GM12878 (cell line): ENCODE results near the gene SRI. TPM values are rescaled to one million over a fixed set of nuclear protein-coding genes. Genes with fewer than 3 reads are reported as not detected.

Experiments used
- ATAC-seq: fragments of 200-7000 bp; cut with Tn5 transposase; 3 replicates; pipeline ENCODE4 v1.9.1; 2020; ENCODE audit warnings: mild to moderate bottlenecking, moderate library complexity
- BruUV-seq: library from RNA; stranded (reverse); fragments of 400-500 nt; replicated peaks from 2 replicates; lab custom pipeline; 2021; lab: Mats Ljungman, UMichigan
- CTCF ChIA-PET: fragments of 300-600 bp; sonication (Branson Sonifier 250); formaldehyde crosslinking; extraction: SDS; loops from one replicate; lab custom pipeline; 2021; ENCODE audit warnings: inconsistent platforms; lab: Yijun Ruan, JAX
- POLR2A ChIA-PET: fragments of 350-600 bp; formaldehyde crosslinking; extraction: SDS; loops from one replicate; lab custom pipeline; 2021; ENCODE audit warnings: inconsistent platforms; lab: Charles Lee
- RAD21 ChIA-PET: fragments of 300-600 bp; sonication (Branson Sonifier 250); formaldehyde crosslinking; loops from one replicate; lab custom pipeline; 2023; ENCODE audit warnings: antibody characterized with exemption; ENCODE audit not compliant: unreplicated experiment; lab: Charles Lee
- SMC1A ChIA-PET: fragments of 300-600 bp; sonication (Branson Sonifier 250); formaldehyde crosslinking; loops from one replicate; lab custom pipeline; 2023; ENCODE audit not compliant: unreplicated experiment, uncharacterized antibody; lab: Charles Lee
- DNase-seq: peaks from one replicate; pipeline ENCODE4 v3.0.0-alpha.2; 2011; ENCODE audit warnings: low read depth, low spot score
- FAIRE-seq: peaks from 3 replicates; lab custom pipeline; 2011; peaks lifted over from hg19 to GRCh38; lab: Jason Lieb, UNC
- H2AFZ ChIP-seq: 2 replicates; pipeline ENCODE4 v1.6.0; 2011; ENCODE audit warnings: low read depth, low read length, control low read depth; ENCODE audit not compliant: control insufficient read depth
- H3K27ac ChIP-seq: 2 replicates; pipeline ENCODE4 v1.5.1; 2011; ENCODE audit warnings: control low read depth; ENCODE audit not compliant: control insufficient read depth, insufficient read depth
- H3K27me3 ChIP-seq, 2 experiments: replicated peaks in 1 of 2; 2 replicates each; pipeline versions ENCODE4 v1.6.0 to v1.6.1; 2011; ENCODE audit warnings: low read length in 1 of 2; ENCODE audit not compliant: control insufficient read depth in 2 of 2, insufficient read depth in 2 of 2
- H3K36me3 ChIP-seq, 2 experiments: 2 replicates each; pipeline ENCODE4 v1.5.1; 2011; ENCODE audit warnings: low read length in 1 of 2; ENCODE audit not compliant: control insufficient read depth in 2 of 2, insufficient read depth in 2 of 2
- H3K4me1 ChIP-seq: 2 replicates; pipeline ENCODE4 v1.6.1; 2011; ENCODE audit warnings: mild to moderate bottlenecking, low read length, moderate library complexity, mixed read lengths; ENCODE audit not compliant: control insufficient read depth, insufficient read depth
- H3K4me2 ChIP-seq: 2 replicates; pipeline ENCODE4 v1.6.0; 2011; ENCODE audit warnings: control low read depth; ENCODE audit not compliant: control insufficient read depth, insufficient read depth
- H3K4me3 ChIP-seq: fragments of 200-600 bp; sonication (generic); 2 replicates; pipeline ENCODE4 v1.5.1; 2016
- H3K79me2 ChIP-seq: 2 replicates; pipeline ENCODE4 v1.6.0; 2011; ENCODE audit warnings: low read length; ENCODE audit not compliant: control insufficient read depth, insufficient read depth
- H3K9ac ChIP-seq: 2 replicates; pipeline ENCODE4 v1.8.0; 2011; ENCODE audit warnings: low read length, control low read depth, mixed read lengths; ENCODE audit not compliant: control insufficient read depth, insufficient read depth
- H3K9me3 ChIP-seq: replicated peaks from 3 replicates; pipeline ENCODE4 v1.5.1; 2011; ENCODE audit warnings: mild to moderate bottlenecking, low read length; ENCODE audit not compliant: control insufficient read depth, insufficient read depth
- H4K20me1 ChIP-seq: 2 replicates; pipeline ENCODE4 v1.6.0; 2011; ENCODE audit not compliant: control insufficient read depth, insufficient read depth
- CTCF ChIP-seq, 3 experiments: IDR thresholded peaks in 2 of 3; conservative IDR thresholded peaks in 1 of 3; 2 replicates each; pipeline ENCODE4 v1.5.1; 2011; ENCODE audit warnings: low read depth in 3 of 3, low read length in 3 of 3, mild to moderate bottlenecking in 3 of 3, control low read depth in 2 of 3, moderate library complexity in 2 of 3, inconsistent platforms in 1 of 3, mixed read lengths in 1 of 3; ENCODE audit not compliant: control insufficient read depth in 2 of 3, insufficient read depth in 1 of 3; ENCODE audit errors: extremely low read depth in 1 of 3
- EGR1 ChIP-seq, 2 experiments: IDR thresholded peaks; 1 replicate in 1 of 2; 2 replicates in 1 of 2; pipeline ENCODE4 v1.6.1; 2011 to 2012; ENCODE audit warnings: low read depth in 2 of 2, low read length in 2 of 2, borderline replicate concordance in 1 of 2, mild to moderate bottlenecking in 1 of 2, moderate library complexity in 1 of 2
- GABPA ChIP-seq: IDR thresholded peaks from 2 replicates; pipeline ENCODE4 v1.6.1; 2014; ENCODE audit warnings: antibody characterized with exemption, low read depth, mild to moderate bottlenecking, inconsistent platforms
- KLF5 ChIP-seq: fragments of 450-650 bp; IDR thresholded peaks from 2 replicates; pipeline ENCODE4 v1.6.1; 2014; ENCODE audit warnings: mild to moderate bottlenecking; ENCODE audit not compliant: partially characterized antibody
- MYC ChIP-seq: IDR thresholded peaks from 2 replicates; pipeline ENCODE4 v1.6.1; 2011; ENCODE audit warnings: mild to moderate bottlenecking, low read length, moderate library complexity, inconsistent platforms; ENCODE audit not compliant: insufficient read depth, insufficient replicate concordance, insufficient read length, severe bottlenecking
- POLR2AphosphoS5 ChIP-seq: IDR thresholded peaks from 2 replicates; pipeline ENCODE4 v1.6.1; 2011; ENCODE audit warnings: mild to moderate bottlenecking, low read length, inconsistent platforms
- RAD21 ChIP-seq: IDR thresholded peaks from 2 replicates; pipeline ENCODE4 v1.6.1; 2011; ENCODE audit warnings: mild to moderate bottlenecking, low read depth, low read length, moderate library complexity; ENCODE audit not compliant: insufficient read depth
- RELA ChIP-seq: fragments of 450-650 bp; IDR thresholded peaks from 2 replicates; pipeline ENCODE4 v1.8.0; 2014; ENCODE audit warnings: borderline replicate concordance; ENCODE audit not compliant: partially characterized antibody
- REST ChIP-seq: IDR thresholded peaks from 2 replicates; pipeline ENCODE4 v1.6.1; 2012; ENCODE audit warnings: mild to moderate bottlenecking, low read depth, low read length
- SIN3A ChIP-seq: IDR thresholded peaks from 2 replicates; pipeline ENCODE4 v1.6.1; 2012; ENCODE audit warnings: low read depth, low read length, improper control_type of control experiment
- SIX5 ChIP-seq: IDR thresholded peaks from 2 replicates; pipeline ENCODE4 v1.6.1; 2011; ENCODE audit warnings: mild to moderate bottlenecking, low read depth, low read length, moderate library complexity; ENCODE audit not compliant: severe bottlenecking
- SMARCA5 ChIP-seq: fragments of 450-650 bp; IDR thresholded peaks from 2 replicates; pipeline ENCODE4 v1.6.1; 2017; ENCODE audit warnings: mild to moderate bottlenecking
- SUPT20H ChIP-seq: IDR thresholded peaks from 2 replicates; pipeline ENCODE4 v1.6.1; 2011; ENCODE audit warnings: low read depth, mild to moderate bottlenecking, low read length, moderate library complexity, borderline replicate concordance; ENCODE audit not compliant: control insufficient read depth
- ZNF24 ChIP-seq: fragments of 450-650 bp; IDR thresholded peaks from 2 replicates; pipeline ENCODE4 v1.6.1; 2017; ENCODE audit warnings: antibody characterized with exemption, mild to moderate bottlenecking
- WGBS: methylation state at CpG from one replicate; pipeline ENCODE4 v1.1.6; 2016; ENCODE audit warnings: low lambda C conversion rate; ENCODE audit not compliant: insufficient replicate concordance, insufficient coverage; ENCODE audit errors: missing lambda C conversion rate; 5-methylcytosine and 5-hydroxymethylcytosine counted together
- in situ Hi-C: fragments of 300-500 bp; cut with MboI; formaldehyde crosslinking; loops from 9 replicates; pipeline ENCODE4 v1.14.3; 2018; ENCODE audit warnings: mixed read lengths
- intact Hi-C: fragments of 100-400 bp; cut with micrococcal nuclease; formaldehyde crosslinking; loops from one replicate; pipeline ENCODE4 v1.14.2; 2022; ENCODE audit not compliant: unreplicated experiment
- polyA plus RNA-seq, 11 experiments: library from polyadenylated mRNA; depleted of rRNA in 4 of 11; unstranded in 6 of 11; stranded (reverse) in 5 of 11; fragments of >200 nt; fragmentation: Nextera tagmentation in 4 of 11; fragmentation: Illumina TruSeq in 1 of 11; extraction: Ambion mirVana in 4 of 11; extraction: Trizol in 1 of 11; gene quantifications; 1 replicate in 1 of 11; 2 replicates in 10 of 11; pipeline versions ENCODE4 v1.2.1 to v1.2.3, GENCODE V29; 2011 to 2016; ENCODE audit warnings: inconsistent platforms in 2 of 11, missing spikeins in 2 of 11, low read depth in 1 of 11
- total RNA-seq, 4 experiments: library from RNA; depleted of rRNA in 3 of 4; stranded (reverse); fragments of >200 nt in 3 of 4; fragmentation: Illumina TruSeq in 1 of 4; extraction: Trizol in 1 of 4; gene quantifications; 2 replicates each; pipeline versions ENCODE4 v1.2.1 to v1.2.3, GENCODE V29; 2013 to 2021
- TF ChIP-seq, protein P1 (sequence below): IDR thresholded peaks from 2 replicates; pipeline ENCODE4 v1.6.1; 2011; ENCODE audit warnings: mild to moderate bottlenecking, low read depth, low read length, moderate library complexity; ENCODE audit not compliant: insufficient replicate concordance

Gene SRI
- total and polyA plus RNA-seq, 10 of the 15 experiments (the other 5 are each of a cell fraction or from before 2014, with no cell fraction given) = 94.7 to 588 (median 242) TPM

- peaks cover under 1% of the 10 kb centered on the region for H3K79me2 ChIP-seq
- H3K4me2 ChIP-seq = no peak overlapping the region
- H2AFZ ChIP-seq = no peak overlapping the region
- no peaks in the 10 kb centered on the region for H3K27me3 ChIP-seq
- intact Hi-C loops = no loop called here
- ChIA-PET SMC1A (interaction anchor here (1.1 to 2.1 kb wide), 3 partner anchors 13 to 18 kb away, joined by 3 to 5 read pairs (median 3); no protein-coding TSS in a partner anchor), RAD21 (interaction anchor here (0.7 to 2.8 kb wide), 3 partner anchors 13 to 625 kb away, joined by 3 to 10 read pairs (median 3); partner anchors contain the start of gene ABCB1), POLR2A (interaction anchor here (1.1 kb wide), 1 partner anchor 147 kb away, joined by 4 read pairs; no protein-coding TSS in a partner anchor), CTCF (interaction anchor here (1.0 to 1.5 kb wide), 3 partner anchors 12 to 133 kb away, joined by 3 to 6 read pairs (median 3); no protein-coding TSS in a partner anchor)
- no peak overlapping the region for H3K4me3 ChIP-seq
- H3K9ac ChIP-seq = no peak overlapping the region
- 44% methylated on average over 2 of the region's 2 CpGs for WGBS
- H3K9me3 ChIP-seq = no peaks in the 10 kb centered on the region; the same call in 2 of the 3 replicates
- ATAC-seq = no peak
- H4K20me1 ChIP-seq = no peaks in the 10 kb centered on the region
- H3K36me3 ChIP-seq = no peaks in the 10 kb centered on the region
- DNase-seq = no peak
- in situ Hi-C loops = loop anchor here (25.0 kb wide), 1 partner anchor 613 kb away; no protein-coding TSS in a partner anchor
- FAIRE-seq = no peak
- no peaks in the 10 kb centered on the region for H3K4me1 ChIP-seq
- no peak overlapping the region for H3K27ac ChIP-seq
- no TSS peak for BruUV-seq
- TF ChIP-seq MYC (no peak), EGR1 (IDR thresholded peaks at IDR 0.05; ENCODE audit: borderline replicate concordance in 1 of 2, low read depth in 2 of 2, low read length in 2 of 2) (no peak), SUPT20H (no peak), ZNF24 (no peak), KLF5 (no peak), SMARCA5 (no peak), POLR2AphosphoS5 (no peak), RELA (no peak), GABPA (no peak), SIN3A (no peak), RAD21 (no peak), CTCF (IDR thresholded peaks at IDR 0.05 in 2 of 3, conservative IDR thresholded peaks at IDR 0.05 in 1 of 3; ENCODE audit: control insufficient read depth in 2 of 3, extremely low read depth in 1 of 3, insufficient read depth in 1 of 3, low read depth in 3 of 3, low read length in 3 of 3) (no peak), SIX5 (no peak), REST (no peak)
- TF ChIP-seq, protein P1, sequence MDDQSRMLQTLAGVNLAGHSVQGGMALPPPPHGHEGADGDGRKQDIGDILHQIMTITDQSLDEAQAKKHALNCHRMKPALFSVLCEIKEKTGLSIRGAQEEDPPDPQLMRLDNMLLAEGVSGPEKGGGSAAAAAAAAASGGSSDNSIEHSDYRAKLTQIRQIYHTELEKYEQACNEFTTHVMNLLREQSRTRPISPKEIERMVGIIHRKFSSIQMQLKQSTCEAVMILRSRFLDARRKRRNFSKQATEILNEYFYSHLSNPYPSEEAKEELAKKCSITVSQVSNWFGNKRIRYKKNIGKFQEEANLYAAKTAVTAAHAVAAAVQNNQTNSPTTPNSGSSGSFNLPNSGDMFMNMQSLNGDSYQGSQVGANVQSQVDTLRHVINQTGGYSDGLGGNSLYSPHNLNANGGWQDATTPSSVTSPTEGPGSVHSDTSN = no peak
Observed at GRCh38 chr7:88224601-88225275, 4.9 kb upstream of the SRI start.
